Mesendoderm (in vitro differentiated cells): ENCODE results near the gene ZDHHC23. TPM values are rescaled to one million over a fixed set of nuclear protein-coding genes. Genes with fewer than 3 reads are reported as not detected.

Experiments used
- DNase-seq: peaks from one replicate; pipeline ENCODE4 v3.0.0; 2013
- H2AK5ac ChIP-seq: 2 replicates; pipeline ENCODE4 v1.6.1; 2013; ENCODE audit warnings: low read length, inconsistent platforms
- H2BK120ac ChIP-seq: 2 replicates; pipeline ENCODE4 v1.6.1; 2013; ENCODE audit warnings: low read depth, mild to moderate bottlenecking, low read length, moderate library complexity, mixed read lengths
- H2BK15ac ChIP-seq: replicated peaks from 2 replicates; pipeline ENCODE4 v1.6.1; 2013; ENCODE audit warnings: low read depth, mild to moderate bottlenecking, moderate library complexity
- H2BK5ac ChIP-seq: 2 replicates; pipeline ENCODE4 v1.6.1; 2013; ENCODE audit warnings: low read length, inconsistent platforms
- H3K18ac ChIP-seq: 2 replicates; pipeline ENCODE4 v1.6.1; 2013; ENCODE audit warnings: mild to moderate bottlenecking, low read length, mixed read lengths
- H3K23ac ChIP-seq: one replicate; pipeline ENCODE4 v1.6.1; 2013; ENCODE audit warnings: low read length
- H3K27ac ChIP-seq: 2 replicates; pipeline ENCODE4 v1.5.1; 2013; ENCODE audit warnings: low read depth, mild to moderate bottlenecking, inconsistent platforms, low read length, moderate library complexity
- H3K27me3 ChIP-seq: 2 replicates; pipeline ENCODE4 v1.6.1; 2013; ENCODE audit warnings: low read length, control low read depth, mild to moderate bottlenecking, inconsistent platforms; ENCODE audit not compliant: insufficient read depth, poor library complexity
- H3K36me3 ChIP-seq: 2 replicates; pipeline ENCODE4 v1.6.1; 2013; ENCODE audit warnings: low read length, inconsistent platforms; ENCODE audit not compliant: control insufficient read depth, insufficient read depth
- H3K4ac ChIP-seq: one replicate; pipeline ENCODE4 v1.6.1; 2013; ENCODE audit warnings: low read depth, mild to moderate bottlenecking, low read length, moderate library complexity
- H3K4me1 ChIP-seq: 2 replicates; pipeline ENCODE4 v1.6.1; 2013; ENCODE audit warnings: low read depth, low read length, inconsistent platforms; ENCODE audit not compliant: control insufficient read depth
- H3K4me2 ChIP-seq: 2 replicates; pipeline ENCODE4 v1.6.1; 2013; ENCODE audit warnings: low read length
- H3K4me3 ChIP-seq: 2 replicates; pipeline ENCODE4 v1.5.1; 2013; ENCODE audit warnings: mild to moderate bottlenecking, low read length
- H3K56ac ChIP-seq: one replicate; pipeline ENCODE4 v1.6.1; 2013; ENCODE audit warnings: low read length
- H3K79me1 ChIP-seq: 2 replicates; pipeline ENCODE4 v1.6.1; 2013; ENCODE audit warnings: low read length, inconsistent platforms
- H3K79me2 ChIP-seq: 2 replicates; pipeline ENCODE4 v1.6.1; 2013; ENCODE audit warnings: mild to moderate bottlenecking, low read length; ENCODE audit not compliant: control insufficient read depth, insufficient read depth
- H3K9ac ChIP-seq: 2 replicates; pipeline ENCODE4 v1.6.1; 2013; ENCODE audit warnings: low read length, inconsistent platforms
- H4K5ac ChIP-seq: one replicate; pipeline ENCODE4 v1.6.1; 2013; ENCODE audit warnings: low read length
- H4K8ac ChIP-seq: one replicate; pipeline ENCODE4 v1.6.1; 2013; ENCODE audit warnings: low read depth, mild to moderate bottlenecking, control low read depth, low read length, moderate library complexity
- WGBS: extraction: QIAGEN DNeasy Blood & Tissue Kit; methylation state at CpG from one replicate; pipeline ENCODE4 v1.1.7; 2013; ENCODE audit warnings: low lambda C conversion rate, missing lambda C conversion rate; ENCODE audit not compliant: insufficient coverage; ENCODE audit errors: extremely low coverage; 5-methylcytosine and 5-hydroxymethylcytosine counted together
- polyA plus RNA-seq, 2 experiments: library from polyadenylated mRNA; stranded (reverse); fragments of 200-250 nt; gene quantifications; one replicate each; pipeline ENCODE4 v1.2.3, GENCODE V29; 2013

The ZDHHC23 gene
- 3.1 TPM for polyA plus RNA-seq (2013, experiment 1 of 2)
- polyA plus RNA-seq (2013, experiment 2 of 2): 3.7 TPM

DNA sequence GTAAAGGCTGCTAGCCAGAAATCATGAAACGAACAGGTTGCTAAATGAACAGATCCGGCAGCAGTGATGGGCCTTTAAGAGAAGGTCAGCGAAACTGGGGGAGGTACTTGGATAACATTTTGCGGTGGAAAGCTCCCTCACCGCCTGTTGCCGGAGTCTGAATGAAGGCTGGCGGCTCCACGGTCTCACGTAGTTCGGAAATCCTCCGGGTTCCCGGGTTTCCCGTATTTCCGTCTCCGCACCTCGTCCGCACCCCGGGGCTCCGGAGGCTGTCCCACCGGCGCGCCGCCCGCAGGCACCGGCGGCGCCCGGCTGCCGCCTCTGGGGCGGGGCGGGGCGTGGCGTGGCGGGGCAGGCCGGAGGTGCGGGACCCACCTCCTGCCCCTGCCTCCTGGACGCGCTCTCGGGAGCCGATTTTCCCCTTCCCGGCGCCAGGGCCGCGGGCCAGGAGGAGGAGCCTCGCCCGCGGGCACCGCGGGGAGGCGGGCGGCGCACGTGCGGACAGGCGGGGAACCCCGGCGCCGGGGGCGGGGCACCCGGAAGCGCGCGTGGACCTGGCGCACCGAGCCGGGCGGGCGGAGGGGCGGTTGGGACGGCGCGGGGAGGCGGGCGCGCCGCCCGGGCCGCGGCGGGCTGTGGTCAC lies at the start of gene ZDHHC23:
Gene ZDHHC23 (plus strand): TSS at position 642 of the 643 bp plus-strand sequence. CDS start 790 bp downstream, outside the sequence.
- Histone ChIP-seq H3K9ac (peak within 1 kb of the TSS; percentile 57), H3K36me3 (no peaks in the 10 kb centered on the region), H4K8ac (no peak within 1 kb of the TSS), H3K23ac (no peak within 1 kb of the TSS), H3K56ac (peak within 1 kb of the TSS; percentile 71), H4K5ac (no peak within 1 kb of the TSS), H3K4me1 (peaks cover 3% of the 10 kb centered on the region), H2BK15ac (no peak within 1 kb of the TSS), H3K4me3 (peak within 1 kb of the TSS; percentile 58), H2AK5ac (no peak within 1 kb of the TSS), H2BK5ac (no peak within 1 kb of the TSS), H3K4ac (no peak within 1 kb of the TSS), H3K27ac (peak within 1 kb of the TSS; percentile 46), H3K4me2 (peak within 1 kb of the TSS; percentile 76), H3K79me1 (no peaks in the 10 kb centered on the region), H3K27me3 (no peaks in the 10 kb centered on the region), H2BK120ac (no peak within 1 kb of the TSS), H3K18ac (peak within 1 kb of the TSS; percentile 6), H3K79me2 (no peaks in the 10 kb centered on the region)
- no CpG with 5 or more reads among the region's 80 CpGs for WGBS
- peak; percentile 69 for DNase-seq

DNA sequence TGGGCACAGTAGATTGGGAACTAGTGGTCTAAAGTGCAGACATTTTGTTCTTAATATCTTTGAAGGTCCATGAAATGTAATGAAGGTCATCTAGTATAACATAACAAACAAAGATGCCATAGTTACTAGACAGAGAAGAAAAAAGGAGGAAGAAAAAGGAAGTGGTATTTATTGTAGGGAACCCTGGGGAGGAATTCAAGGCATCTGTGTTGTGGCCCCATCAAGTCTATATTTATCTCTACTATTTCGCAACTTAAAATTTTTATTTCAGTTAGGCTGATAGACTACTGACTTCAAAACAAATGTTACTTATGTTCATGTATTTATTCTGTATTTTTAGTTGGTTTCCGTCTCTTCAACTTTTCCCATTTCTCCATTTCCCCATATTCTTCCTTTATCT lies 48.9 kb upstream of the ZDHHC23 start:
- no peak overlapping the region for H3K23ac ChIP-seq
- no peak overlapping the region for H2BK5ac ChIP-seq
- H3K4me1 ChIP-seq: no peaks in the 10 kb centered on the region
- H3K9ac ChIP-seq: no peak overlapping the region
- no peak for DNase-seq
- H3K27ac ChIP-seq: no peak overlapping the region
- no peaks in the 10 kb centered on the region for H3K27me3 ChIP-seq
- H3K79me2 ChIP-seq: no peaks in the 10 kb centered on the region
- no peak overlapping the region for H4K5ac ChIP-seq
- H2BK15ac ChIP-seq: no peak overlapping the region
- no peak overlapping the region for H4K8ac ChIP-seq
- no peak overlapping the region for H3K18ac ChIP-seq
- H2AK5ac ChIP-seq: no peak overlapping the region
- H3K36me3 ChIP-seq: no peaks in the 10 kb centered on the region
- H3K4me3 ChIP-seq: no peak overlapping the region
- H2BK120ac ChIP-seq: no peak overlapping the region
- H3K4ac ChIP-seq: no peak overlapping the region
- no peaks in the 10 kb centered on the region for H3K79me1 ChIP-seq
- H3K56ac ChIP-seq: no peak overlapping the region
- WGBS: no CpG with 5 or more reads among the region's 2 CpGs
- H3K4me2 ChIP-seq: no peak overlapping the region

DNA sequence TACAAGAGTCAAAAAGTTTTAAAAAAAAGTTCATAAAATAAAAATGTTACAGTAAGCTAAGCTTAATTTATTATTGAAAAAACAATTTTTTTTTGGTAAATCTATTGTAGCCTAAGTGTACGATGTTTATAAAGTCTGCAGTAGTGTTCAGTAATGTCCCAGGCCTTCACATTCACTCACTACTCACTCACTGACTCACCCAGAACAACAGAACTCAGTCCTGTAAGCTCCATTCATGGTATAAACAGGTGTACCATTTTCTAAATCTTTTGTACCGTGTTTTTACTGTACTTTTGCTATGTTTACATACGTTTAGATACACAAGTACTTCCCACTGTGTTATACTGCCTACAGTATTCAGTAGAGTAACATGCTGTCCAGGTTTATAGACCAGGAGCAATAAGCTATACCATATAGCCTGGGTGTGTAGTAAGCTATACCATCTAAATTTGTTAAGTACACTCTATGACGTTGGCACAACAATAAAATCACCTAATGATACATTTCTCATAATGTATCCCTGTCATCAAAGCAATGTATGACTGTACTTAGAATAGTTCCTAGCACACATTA lies 41.2 kb upstream of the ZDHHC23 start:
- H2BK5ac ChIP-seq: no peak overlapping the region
- no peak overlapping the region for H4K8ac ChIP-seq
- no peaks in the 10 kb centered on the region for H3K36me3 ChIP-seq
- no peak overlapping the region for H2BK15ac ChIP-seq
- no peak overlapping the region for H2AK5ac ChIP-seq
- H3K4ac ChIP-seq: no peak overlapping the region
- no peaks in the 10 kb centered on the region for H3K79me2 ChIP-seq
- no peak overlapping the region for H2BK120ac ChIP-seq
- H3K79me1 ChIP-seq: no peaks in the 10 kb centered on the region
- no peak overlapping the region for H3K9ac ChIP-seq
- H3K18ac ChIP-seq: no peak overlapping the region
- H3K23ac ChIP-seq: no peak overlapping the region
- no CpG with 5 or more reads among the region's 4 CpGs for WGBS
- no peak for DNase-seq
- no peak overlapping the region for H3K27ac ChIP-seq
- no peaks in the 10 kb centered on the region for H3K4me1 ChIP-seq
- H3K4me2 ChIP-seq: no peak overlapping the region
- H4K5ac ChIP-seq: no peak overlapping the region
- no peak overlapping the region for H3K4me3 ChIP-seq
- H3K56ac ChIP-seq: no peak overlapping the region
- no peaks in the 10 kb centered on the region for H3K27me3 ChIP-seq

DNA sequence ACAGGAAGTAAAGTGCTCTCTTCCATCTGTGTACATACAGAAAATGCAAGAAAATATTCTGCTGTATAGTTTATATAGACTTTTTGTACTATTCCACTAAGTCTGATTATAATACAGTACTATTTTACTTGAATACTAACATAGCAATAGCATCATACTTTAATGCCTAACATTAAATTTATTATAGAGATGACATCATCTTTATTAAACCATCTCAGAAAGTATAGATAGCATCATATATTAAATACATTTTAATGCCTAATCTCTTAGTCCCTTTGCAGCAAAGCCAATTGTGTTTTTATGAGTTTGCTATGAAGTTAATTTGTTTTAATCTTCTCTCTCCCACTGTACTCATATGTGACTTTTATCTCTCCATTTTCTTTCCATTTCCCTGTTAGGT lies 39.7 kb upstream of the ZDHHC23 start:
- H3K4me2 ChIP-seq: no peak overlapping the region
- no peak overlapping the region for H3K56ac ChIP-seq
- DNase-seq: no peak

GRCh38 chr3:113910966-113911365 lies 36.8 kb upstream of the ZDHHC23 start:
- H3K4me1 ChIP-seq: no peaks in the 10 kb centered on the region
- no peaks in the 10 kb centered on the region for H3K79me1 ChIP-seq
- H3K56ac ChIP-seq: no peak overlapping the region
- no peak for DNase-seq
- H3K36me3 ChIP-seq: no peaks in the 10 kb centered on the region
- no peak overlapping the region for H3K9ac ChIP-seq
- H2BK15ac ChIP-seq: no peak overlapping the region
- no peak overlapping the region for H3K4me3 ChIP-seq
- H3K4me2 ChIP-seq: no peak overlapping the region
- H3K23ac ChIP-seq: no peak overlapping the region
- no peaks in the 10 kb centered on the region for H3K79me2 ChIP-seq
- no peak overlapping the region for H3K27ac ChIP-seq
- no peak overlapping the region for H3K18ac ChIP-seq
- no peak overlapping the region for H3K4ac ChIP-seq
- WGBS: no CpG with 5 or more reads among the region's 5 CpGs
- no peaks in the 10 kb centered on the region for H3K27me3 ChIP-seq
- no peak overlapping the region for H2BK5ac ChIP-seq
- no peak overlapping the region for H2AK5ac ChIP-seq
- H4K5ac ChIP-seq: no peak overlapping the region
- no peak overlapping the region for H4K8ac ChIP-seq
- no peak overlapping the region for H2BK120ac ChIP-seq

More for the DNA sequence above, 39.7 kb upstream of the ZDHHC23 start:
- H4K5ac ChIP-seq: no peak overlapping the region
- H3K18ac ChIP-seq: no peak overlapping the region
- H3K27ac ChIP-seq: no peak overlapping the region
- no peaks in the 10 kb centered on the region for H3K27me3 ChIP-seq
- H3K79me2 ChIP-seq: no peaks in the 10 kb centered on the region
- no peaks in the 10 kb centered on the region for H3K36me3 ChIP-seq
- H3K4me3 ChIP-seq: no peak overlapping the region
- no peak overlapping the region for H3K9ac ChIP-seq
- H4K8ac ChIP-seq: no peak overlapping the region
- H2BK5ac ChIP-seq: no peak overlapping the region
- H2BK15ac ChIP-seq: no peak overlapping the region
- H3K4me1 ChIP-seq: no peaks in the 10 kb centered on the region
- no peak overlapping the region for H2BK120ac ChIP-seq
- H3K79me1 ChIP-seq: no peaks in the 10 kb centered on the region
- H2AK5ac ChIP-seq: no peak overlapping the region
- no peak overlapping the region for H3K23ac ChIP-seq
- no peak overlapping the region for H3K4ac ChIP-seq
